PC-3 (cell line): ENCODE results near the gene FAM107A. TPM values are rescaled to one million over a fixed set of nuclear protein-coding genes. Genes with fewer than 3 reads are reported as not detected.

Experiments
- ATAC-seq: fragments of 200-7000 bp; cut with Tn5 transposase; 2 replicates; pipeline ENCODE4 v1.9.1; 2020; ENCODE audit warnings: mild to moderate bottlenecking, moderate library complexity
- BruUV-seq: library from RNA; stranded (reverse); fragments of 400-500 nt; replicated peaks from 2 replicates; lab custom pipeline; 2021; lab: Mats Ljungman, UMichigan
- CTCF ChIA-PET: fragments of 300-600 bp; sonication (Branson Sonifier 250); formaldehyde crosslinking; loops from one replicate; lab custom pipeline; 2022; ENCODE audit warnings: antibody characterized with exemption; lab: Charles Lee
- POLR2A ChIA-PET: fragments of 300-600 bp; sonication (Branson Sonifier 250); formaldehyde crosslinking; loops from one replicate; lab custom pipeline; 2022; ENCODE audit warnings: antibody characterized with exemption; ENCODE audit not compliant: unreplicated experiment; lab: Charles Lee
- DNase-seq: peaks from one replicate; pipeline ENCODE4 v3.0.0-alpha.2; 2015
- H2AFZ ChIP-seq: fragments of 300-600 bp; sonication (generic); 2 replicates; pipeline ENCODE4 v1.6.0; 2016; ENCODE audit warnings: antibody characterized with exemption, low read length
- H3F3A ChIP-seq: fragments of 300-600 bp; sonication (generic); one replicate; pipeline ENCODE4 v1.6.0; 2017; ENCODE audit warnings: antibody characterized with exemption, low read length, control low read depth, mild to moderate bottlenecking; ENCODE audit not compliant: unreplicated experiment
- H3K27ac ChIP-seq: fragments of 300-600 bp; sonication (generic); 2 replicates; pipeline ENCODE4 v1.5.1; 2016; ENCODE audit warnings: mild to moderate bottlenecking, low read length
- H3K27me3 ChIP-seq: fragments of 300-600 bp; sonication (generic); 2 replicates; pipeline ENCODE4 v1.6.1; 2016; ENCODE audit warnings: low read length, mixed read lengths
- H3K36me3 ChIP-seq: fragments of 300-600 bp; sonication (generic); 2 replicates; pipeline ENCODE4 v1.6.1; 2016; ENCODE audit warnings: low read depth, mixed run types, low read length, mixed read lengths
- H3K4me1 ChIP-seq: fragments of 300-600 bp; sonication (generic); 2 replicates; pipeline ENCODE4 v1.5.1; 2016; ENCODE audit warnings: low read length; ENCODE audit not compliant: insufficient read depth
- H3K4me2 ChIP-seq: fragments of 300-600 bp; sonication (generic); 2 replicates; pipeline ENCODE4 v1.6.0; 2016; ENCODE audit warnings: low read length
- H3K4me3 ChIP-seq: fragments of 300-600 bp; sonication (generic); 2 replicates; pipeline ENCODE4 v1.5.1; 2016; ENCODE audit warnings: mild to moderate bottlenecking, low read length, mixed read lengths
- H3K79me2 ChIP-seq: fragments of 300-600 bp; sonication (generic); 2 replicates; pipeline ENCODE4 v1.6.1; 2017; ENCODE audit warnings: low read length, mixed read lengths
- H3K9ac ChIP-seq: fragments of 300-600 bp; sonication (generic); 2 replicates; pipeline ENCODE4 v1.6.0; 2016; ENCODE audit warnings: mild to moderate bottlenecking, low read length
- H3K9me2 ChIP-seq: fragments of 300-600 bp; sonication (generic); replicated peaks from 2 replicates; pipeline ENCODE4 v1.6.1; 2016; ENCODE audit warnings: mixed run types, low read length, mixed read lengths
- H3K9me3 ChIP-seq: fragments of 300-600 bp; sonication (generic); 2 replicates; pipeline ENCODE4 v1.6.1; 2016; ENCODE audit warnings: low read length, mixed read lengths
- H4K20me1 ChIP-seq: fragments of 300-600 bp; sonication (generic); 2 replicates; pipeline ENCODE4 v1.6.1; 2016; ENCODE audit warnings: low read length, mixed read lengths
- EZH2 ChIP-seq: fragments of 300-600 bp; sonication (generic); IDR thresholded peaks from one replicate; pipeline ENCODE4 v1.6.1; 2017; ENCODE audit warnings: antibody characterized with exemption, mild to moderate bottlenecking, low read length; ENCODE audit not compliant: unreplicated experiment
- EZH2phosphoT487 ChIP-seq: fragments of 300-600 bp; sonication (generic); IDR thresholded peaks from 2 replicates; pipeline ENCODE4 v1.6.1; 2018; ENCODE audit warnings: mild to moderate bottlenecking, antibody characterized with exemption, low read length, borderline replicate concordance
- intact Hi-C: fragments of 100-400 bp; cut with micrococcal nuclease; formaldehyde crosslinking; loops from 2 replicates; pipeline ENCODE4 v1.9.0; 2023
- total RNA-seq: library from RNA; depleted of rRNA; stranded (reverse); fragments of >200 nt; gene quantifications from 2 replicates; pipeline ENCODE4 v1.2.3, GENCODE V29; 2014
- TF ChIP-seq, protein P1 (sequence below): fragments of 300-600 bp; sonication (generic); conservative IDR thresholded peaks from 2 replicates; pipeline ENCODE4 v1.5.1; 2017; ENCODE audit warnings: antibody characterized with exemption, low read depth, mild to moderate bottlenecking, low read length

The FAM107A gene
- total RNA-seq, 1 experiment from 2014 or later = 0.07 TPM

DNA sequence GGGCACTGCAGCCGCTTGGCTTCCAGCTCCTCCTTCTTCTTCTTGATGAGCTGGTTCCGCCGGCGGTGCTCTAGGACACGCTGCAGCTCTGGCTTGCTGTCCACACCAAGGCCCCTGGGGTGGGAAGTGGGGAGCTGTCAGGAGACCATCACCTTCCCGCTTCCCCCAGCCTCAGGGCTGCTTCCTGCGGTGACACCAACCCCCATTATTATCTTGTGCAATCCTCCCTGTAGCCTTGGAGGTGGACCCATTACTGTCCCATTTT, 10.0 kb downstream of the FAM107A start:
- intact Hi-C loops = loop anchor here (10.0 kb wide), 2 partner anchors 538 to 648 kb away; no protein-coding TSS in a partner anchor
- CTCF ChIA-PET = interaction anchor here (0.5 kb wide), 1 partner anchor 113 kb away, joined by 5 read pairs; no protein-coding TSS in a partner anchor

DNA sequence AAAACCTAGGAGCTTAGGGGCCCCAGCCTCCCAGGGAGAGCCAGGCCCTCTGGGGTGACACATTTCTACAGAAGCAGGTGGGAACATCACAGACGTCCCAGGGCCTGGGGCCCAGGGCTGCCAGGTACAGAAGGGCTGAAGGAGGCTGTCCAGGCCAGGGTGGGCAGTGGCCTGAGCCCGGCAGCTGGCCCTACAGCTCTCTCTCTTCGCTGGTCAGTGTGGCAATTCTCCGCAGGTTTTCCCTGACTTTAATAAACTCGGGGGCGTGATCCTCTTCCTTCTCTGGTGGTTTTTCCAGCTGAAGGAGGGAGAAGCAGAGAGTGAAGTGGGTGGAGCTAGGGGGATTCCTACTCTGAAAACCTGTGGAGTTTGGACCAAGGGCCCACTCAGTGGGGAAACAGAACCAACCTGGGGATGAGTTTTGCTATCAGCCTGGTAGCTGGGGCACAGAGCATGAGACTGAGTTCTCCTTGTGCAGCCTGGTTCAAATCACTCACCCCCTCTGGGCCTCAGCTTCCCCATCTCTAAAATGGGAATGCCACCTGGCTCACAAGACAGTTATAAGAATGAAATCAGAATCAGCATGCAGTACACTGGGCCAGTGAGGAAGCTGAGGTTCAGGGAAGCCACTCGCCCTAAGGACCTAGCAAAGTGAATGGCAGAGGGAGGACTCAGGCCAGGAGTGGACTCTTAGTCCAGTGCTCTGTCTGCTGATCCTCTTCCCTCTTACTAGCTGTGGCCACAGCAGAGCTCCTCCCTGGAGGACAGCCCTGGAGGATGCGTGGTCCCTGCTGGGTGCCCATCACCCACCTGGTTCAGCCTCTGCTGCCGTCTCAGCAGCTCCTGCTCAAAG, 10.6 kb downstream of the FAM107A start:
- ChIA-PET POLR2A (no interaction called here), CTCF (interaction anchor here (0.5 kb wide), 1 partner anchor 113 kb away, joined by 5 read pairs; no protein-coding TSS in a partner anchor)
- no peak overlapping the region for H3K4me2 ChIP-seq
- H3K4me1 ChIP-seq = peaks cover 45% of the 10 kb centered on the region
- H3K9me3 ChIP-seq = no peaks in the 10 kb centered on the region
- no peak overlapping the region for H3K27ac ChIP-seq
- H3K9me2 ChIP-seq = no peaks in the 10 kb centered on the region
- no TSS peak for BruUV-seq
- intact Hi-C loops = loop anchor here (10.0 kb wide), 2 partner anchors 538 to 648 kb away; no protein-coding TSS in a partner anchor
- no peak overlapping the region for H2AFZ ChIP-seq
- no peaks in the 10 kb centered on the region for H4K20me1 ChIP-seq
- no peak overlapping the region for H3K4me3 ChIP-seq
- no peaks in the 10 kb centered on the region for H3K36me3 ChIP-seq
- ATAC-seq (no peak), DNase-seq (no peak)
- H3F3A ChIP-seq = peaks cover 6% of the 10 kb centered on the region
- H3K79me2 ChIP-seq = no peaks in the 10 kb centered on the region
- no peaks in the 10 kb centered on the region for H3K27me3 ChIP-seq
- H3K9ac ChIP-seq = no peak overlapping the region; the same call in 1 of the 2 replicates
- TF ChIP-seq EZH2 (no peak), EZH2phosphoT487 (no peak)
- TF ChIP-seq, protein P1, sequence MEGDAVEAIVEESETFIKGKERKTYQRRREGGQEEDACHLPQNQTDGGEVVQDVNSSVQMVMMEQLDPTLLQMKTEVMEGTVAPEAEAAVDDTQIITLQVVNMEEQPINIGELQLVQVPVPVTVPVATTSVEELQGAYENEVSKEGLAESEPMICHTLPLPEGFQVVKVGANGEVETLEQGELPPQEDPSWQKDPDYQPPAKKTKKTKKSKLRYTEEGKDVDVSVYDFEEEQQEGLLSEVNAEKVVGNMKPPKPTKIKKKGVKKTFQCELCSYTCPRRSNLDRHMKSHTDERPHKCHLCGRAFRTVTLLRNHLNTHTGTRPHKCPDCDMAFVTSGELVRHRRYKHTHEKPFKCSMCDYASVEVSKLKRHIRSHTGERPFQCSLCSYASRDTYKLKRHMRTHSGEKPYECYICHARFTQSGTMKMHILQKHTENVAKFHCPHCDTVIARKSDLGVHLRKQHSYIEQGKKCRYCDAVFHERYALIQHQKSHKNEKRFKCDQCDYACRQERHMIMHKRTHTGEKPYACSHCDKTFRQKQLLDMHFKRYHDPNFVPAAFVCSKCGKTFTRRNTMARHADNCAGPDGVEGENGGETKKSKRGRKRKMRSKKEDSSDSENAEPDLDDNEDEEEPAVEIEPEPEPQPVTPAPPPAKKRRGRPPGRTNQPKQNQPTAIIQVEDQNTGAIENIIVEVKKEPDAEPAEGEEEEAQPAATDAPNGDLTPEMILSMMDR = no peak

More for the DNA sequence above, 10.0 kb downstream of the FAM107A start:
- DNase-seq (no peak), ATAC-seq (no peak)
- H3F3A ChIP-seq = peaks cover 6% of the 10 kb centered on the region
- H3K36me3 ChIP-seq = no peaks in the 10 kb centered on the region
- no peaks in the 10 kb centered on the region for H3K9me3 ChIP-seq
- no peak overlapping the region for H3K4me2 ChIP-seq
- H2AFZ ChIP-seq = no peak overlapping the region
- no peak overlapping the region for H3K27ac ChIP-seq
- POLR2A ChIA-PET = no interaction called here
- TF ChIP-seq, protein P1 = no peak
- TF ChIP-seq EZH2 (no peak), EZH2phosphoT487 (no peak)
- no TSS peak for BruUV-seq
- no peak overlapping the region for H3K4me3 ChIP-seq
- no peaks in the 10 kb centered on the region for H3K27me3 ChIP-seq
- H3K9ac ChIP-seq = no peak overlapping the region
- peaks cover 45% of the 10 kb centered on the region for H3K4me1 ChIP-seq
- no peaks in the 10 kb centered on the region for H4K20me1 ChIP-seq
- H3K9me2 ChIP-seq = no peaks in the 10 kb centered on the region
- H3K79me2 ChIP-seq = no peaks in the 10 kb centered on the region
